Heart right ventricle (tissue), 16 donors: ENCODE measurements around the gene JAKMIP1. TPM values are rescaled to one million over a fixed set of nuclear protein-coding genes. Genes with fewer than 3 reads are reported as not detected.

Source experiments
- ATAC-seq, 8 donors: fragments of 200-7000 bp; cut with Tn5 transposase; one replicate each; pipeline ENCODE4 v1.9.1; 2020; ENCODE audit warnings: mild to moderate bottlenecking in 8 of 8, moderate library complexity in 8 of 8, moderate number of reproducible peaks in 1 of 8
- DNase-seq, 2 donors: peaks; one replicate each; pipeline ENCODE4 v3.0.0-alpha.2; 2020
- H3K27ac ChIP-seq, 10 donors: fragments of 200-600 bp; sonication (generic) in 2 of 10; one replicate each; pipeline versions ENCODE4 v1.5.0 to v1.8.0; 2020 to 2022; ENCODE audit warnings: mild to moderate bottlenecking in 3 of 10
- H3K27me3 ChIP-seq, 7 donors: fragments of 200-600 bp; one replicate each; pipeline ENCODE4 v1.8.0; 2021 to 2022; ENCODE audit warnings: mild to moderate bottlenecking in 2 of 7
- H3K36me3 ChIP-seq, 9 donors: fragments of 200-600 bp; sonication (generic) in 1 of 9; one replicate each; pipeline versions ENCODE4 v1.5.0 to v1.8.0; 2020 to 2022; ENCODE audit warnings: mild to moderate bottlenecking in 2 of 9
- H3K4me1 ChIP-seq, 9 donors: fragments of 200-600 bp; sonication (generic) in 1 of 9; one replicate each; pipeline versions ENCODE4 v1.5.0 to v1.8.0; 2020 to 2022; ENCODE audit warnings: mild to moderate bottlenecking in 4 of 9
- H3K4me3 ChIP-seq, 10 donors: fragments of 200-600 bp; sonication (generic) in 2 of 10; one replicate each; pipeline versions ENCODE4 v1.5.0 to v1.8.0; 2020 to 2022; ENCODE audit warnings: mild to moderate bottlenecking in 7 of 10, moderate library complexity in 2 of 10
- H3K9me3 ChIP-seq, 11 donors: fragments of 200-600 bp in 10 of 11; sonication (generic) in 2 of 11; one replicate each; pipeline versions ENCODE4 v1.5.0 to v1.8.0; 2013 to 2022; ENCODE audit warnings: mild to moderate bottlenecking in 2 of 11, control low read depth in 1 of 11, moderate library complexity in 1 of 11
- WGBS, 2 donors: extraction: QIAGEN DNeasy Blood & Tissue Kit; methylation state at CpG; one replicate each; pipeline ENCODE4 v1.1.7; 2013; ENCODE audit warnings: inconsistent platforms in 1 of 2; 5-methylcytosine and 5-hydroxymethylcytosine counted together
- intact Hi-C, 10 donors: fragments of 100-400 bp; cut with DNase I; formaldehyde crosslinking; loops; one replicate each; pipeline versions ENCODE4 v1.11.1 to v1.14.2; 2022
- polyA plus RNA-seq, 2 donors: library from polyadenylated mRNA; stranded (reverse); fragments of 200-250 nt; gene quantifications; one replicate each; pipeline ENCODE4 v1.2.3, GENCODE V29; 2013
- total RNA-seq, 10 donors: library from RNA; stranded (reverse); fragmentation: NEBNext Ultra II Directional in 3 of 10; extraction: Animal tissue kit (Norgen Biotek cat#: 25700) in 3 of 10; gene quantifications; one replicate each; pipeline versions ENCODE4 v1.2.1 to v1.2.4, GENCODE V29; 2021 to 2023
- TF ChIP-seq, protein P1 (sequence below), 9 donors: fragments of 200-600 bp; sonication (generic) in 2 of 9; IDR thresholded peaks; one replicate each; pipeline versions ENCODE4 v1.5.0 to v1.8.0; 2021 to 2022; ENCODE audit warnings: antibody characterized with exemption in 9 of 9, mild to moderate bottlenecking in 5 of 9, moderate library complexity in 1 of 9
- donor health status: Arrhythmogenic right ventricular cardiomyopathy.
- donor health status: ischemic (EF 13 %, LVEDD 7.1; RV severe dilation, severe dysfunction).
- donor health status: healthy with polysubstance abuse.
- donor health status: DM: no; HTN: yes; CAD: no.
- donor health status: DM: no; HTN: no; CAD: no.
- donor health status: ischemic (EF 25% LVEDD 6.9; RV normal size, moderate dysfunction).
- donor health status: ischemic (EF 25% LVEDD 5.7; RV mildly dilated, moderate dysfunction).
- donor health status: healthy.
- donor health status: DM: yes; HTN: yes; CAD: no.
- donor health status: Ischemic cardiomyopathy.
- donor health status: ischemic (EF 35%, LVEDD 5.7; RV mildly dilated, moderate dysfunction).
- donor health status: nonischemic (EF 11% LVEDD 7.7; RV severe dilation, severe dysfunction).
- donor health status: DM: yes; HTN: yes; CAD: no.
- donor health status: PGD.
- donor health status: ischemic (EF 29% LVEDD 5.4; RV normal size, mild dysfunction).
- donor health status: nonischemic (EF 23%, LVEDD 6.1; RV moderate dilation, normal function).

Gene JAKMIP1
- total and polyA plus RNA-seq, 12 donors, result 0.04 to 0.76 (median 0.14) TPM; not detected in 8

DNA sequence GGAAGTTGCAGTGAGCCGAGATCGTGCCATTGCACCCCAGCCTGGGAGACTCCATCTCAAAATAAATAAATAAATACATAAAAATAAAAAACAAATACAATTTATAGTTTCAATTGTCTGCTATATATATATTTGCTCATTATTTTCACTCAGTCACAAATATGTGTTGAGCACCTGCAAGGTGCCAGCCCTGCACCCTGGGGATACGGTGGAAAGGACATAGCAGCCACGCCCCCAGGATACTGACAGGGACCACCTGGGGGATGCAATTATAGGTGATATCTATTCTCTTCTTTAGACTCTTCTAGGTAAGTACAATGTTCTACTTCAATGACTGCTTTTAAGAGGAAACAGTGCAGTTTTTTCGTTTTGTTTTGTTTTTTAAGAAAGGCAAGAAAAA is 85.0 kb downstream of the JAKMIP1 start:
- 60 to 61% methylated on average over 5 of the region's 5 CpGs for WGBS, 2 donors

DNA sequence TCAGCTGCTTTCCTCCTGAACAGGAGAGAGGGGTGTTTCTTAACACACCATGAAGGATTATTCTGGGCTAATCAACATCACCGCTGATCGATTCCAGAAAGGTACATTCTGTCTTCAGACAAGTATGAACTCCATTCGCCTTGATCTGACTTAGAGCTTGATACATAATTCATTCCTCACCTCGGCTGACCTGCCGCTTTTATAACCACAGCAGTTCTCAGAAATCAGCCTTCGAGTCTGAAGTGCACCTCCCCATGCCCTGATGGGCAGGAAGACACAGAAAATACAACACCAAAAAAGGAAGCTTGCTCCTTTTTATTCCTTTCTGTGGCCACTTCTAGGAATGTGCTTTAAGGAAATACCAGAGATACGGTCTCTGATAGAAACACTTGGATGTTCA is 85.7 kb downstream of the JAKMIP1 start:
- Histone ChIP-seq H3K27me3 (peaks cover 0 to 84% (median 54%) of the 10 kb centered on the region in 7 donors), H3K4me1 (no peaks in the 10 kb centered on the region), H3K9me3 (no peaks in the 10 kb centered on the region), H3K27ac (no peak overlapping the region), H3K36me3 (no peaks in the 10 kb centered on the region), H3K4me3 (no peak overlapping the region)
- no peak for DNase-seq
- TF ChIP-seq, protein P1, sequence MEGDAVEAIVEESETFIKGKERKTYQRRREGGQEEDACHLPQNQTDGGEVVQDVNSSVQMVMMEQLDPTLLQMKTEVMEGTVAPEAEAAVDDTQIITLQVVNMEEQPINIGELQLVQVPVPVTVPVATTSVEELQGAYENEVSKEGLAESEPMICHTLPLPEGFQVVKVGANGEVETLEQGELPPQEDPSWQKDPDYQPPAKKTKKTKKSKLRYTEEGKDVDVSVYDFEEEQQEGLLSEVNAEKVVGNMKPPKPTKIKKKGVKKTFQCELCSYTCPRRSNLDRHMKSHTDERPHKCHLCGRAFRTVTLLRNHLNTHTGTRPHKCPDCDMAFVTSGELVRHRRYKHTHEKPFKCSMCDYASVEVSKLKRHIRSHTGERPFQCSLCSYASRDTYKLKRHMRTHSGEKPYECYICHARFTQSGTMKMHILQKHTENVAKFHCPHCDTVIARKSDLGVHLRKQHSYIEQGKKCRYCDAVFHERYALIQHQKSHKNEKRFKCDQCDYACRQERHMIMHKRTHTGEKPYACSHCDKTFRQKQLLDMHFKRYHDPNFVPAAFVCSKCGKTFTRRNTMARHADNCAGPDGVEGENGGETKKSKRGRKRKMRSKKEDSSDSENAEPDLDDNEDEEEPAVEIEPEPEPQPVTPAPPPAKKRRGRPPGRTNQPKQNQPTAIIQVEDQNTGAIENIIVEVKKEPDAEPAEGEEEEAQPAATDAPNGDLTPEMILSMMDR (IDR thresholded peaks at IDR 0.05), result no peak
- 70 to 72% methylated on average over 7 of the region's 7 CpGs for WGBS, 2 donors
- no peak for ATAC-seq
- intact Hi-C loops, result loop anchor here in 1 of 10 donors (5.0 kb wide), 1 partner anchor 52 kb away; no protein-coding TSS in a partner anchor

More for the DNA sequence above, 85.0 kb downstream of the JAKMIP1 start:
- Histone ChIP-seq H3K27me3 (peaks cover 0 to 79% (median 50%) of the 10 kb centered on the region in 7 donors), H3K4me3 (no peak overlapping the region), H3K4me1 (no peaks in the 10 kb centered on the region), H3K27ac (no peak overlapping the region), H3K9me3 (no peaks in the 10 kb centered on the region), H3K36me3 (no peaks in the 10 kb centered on the region)
- DNase-seq, result no peak
- TF ChIP-seq, protein P1 (IDR thresholded peaks at IDR 0.05), result no peak
- intact Hi-C loops, result no loop called here
- no peak for ATAC-seq

DNA sequence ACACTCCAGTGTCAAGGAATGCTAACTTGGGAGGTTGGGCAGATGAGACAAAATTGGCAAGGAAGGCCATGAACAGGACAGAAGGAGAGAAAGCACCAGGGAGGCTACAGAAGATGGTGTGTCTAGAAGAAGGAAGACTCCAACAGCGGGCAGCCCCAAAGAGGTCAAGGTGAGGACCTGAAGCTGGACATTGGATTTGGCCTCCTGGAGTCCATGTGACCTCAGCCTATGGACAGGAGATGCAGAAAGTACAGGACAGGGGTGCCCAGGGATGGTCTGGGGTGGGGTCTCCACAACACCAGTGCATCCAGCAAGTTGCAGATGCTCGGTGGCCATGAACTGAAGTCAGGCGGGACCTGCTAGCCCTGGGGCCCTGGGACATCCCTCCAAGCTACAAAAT is 86.2 kb downstream of the JAKMIP1 start:
- 85 to 93% methylated on average over 3 of the region's 3 CpGs for WGBS, 2 donors
- Histone ChIP-seq H3K27ac (no peak overlapping the region), H3K9me3 (no peaks in the 10 kb centered on the region), H3K4me3 (no peak overlapping the region), H3K27me3 (peaks cover 0 to 84% (median 55%) of the 10 kb centered on the region in 7 donors), H3K4me1 (no peaks in the 10 kb centered on the region), H3K36me3 (no peaks in the 10 kb centered on the region)
- no peak for DNase-seq
- no peak for ATAC-seq
- intact Hi-C loops, result loop anchor here in 1 of 10 donors (5.0 kb wide), 1 partner anchor 52 kb away; no protein-coding TSS in a partner anchor
- TF ChIP-seq, protein P1 (IDR thresholded peaks at IDR 0.05), result no peak

DNA sequence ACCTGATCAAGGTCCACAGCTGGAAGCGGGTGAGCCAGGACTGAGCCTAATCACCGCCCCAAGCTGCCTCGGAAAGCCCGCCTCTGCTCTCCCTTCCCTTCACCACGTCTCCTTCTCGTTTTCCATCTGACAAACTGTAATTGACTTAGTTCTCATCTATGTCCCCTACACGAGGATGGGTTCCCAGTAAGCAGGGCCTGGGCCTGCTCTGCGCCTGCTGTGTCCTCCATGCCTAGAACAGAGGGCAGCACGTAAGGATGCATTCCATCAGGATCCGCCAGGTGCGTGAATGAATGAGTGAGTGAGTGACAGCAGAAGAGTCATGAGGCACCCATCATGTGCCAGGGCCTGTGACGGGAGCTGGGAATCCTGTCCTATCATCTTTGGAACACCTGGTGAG is 86.7 kb downstream of the JAKMIP1 start:
- Histone ChIP-seq H3K9me3 (no peaks in the 10 kb centered on the region), H3K36me3 (no peaks in the 10 kb centered on the region), H3K4me1 (no peaks in the 10 kb centered on the region), H3K27ac (no peak overlapping the region), H3K4me3 (no peak overlapping the region), H3K27me3 (peaks cover 0 to 80% (median 51%) of the 10 kb centered on the region in 7 donors)
- ATAC-seq (no peak), DNase-seq (no peak)
- intact Hi-C loops, result loop anchor here in 1 of 10 donors (5.0 kb wide), 1 partner anchor 51 kb away; no protein-coding TSS in a partner anchor
- 78 to 86% methylated on average over 12 of the region's 12 CpGs for WGBS, 2 donors
- TF ChIP-seq, protein P1 (IDR thresholded peaks at IDR 0.05), result no peak
